ENCODE results near the gene EPN2. TPM values are rescaled to one million over a fixed set of nuclear protein-coding genes. Genes with fewer than 3 reads are reported as not detected.

Gene EPN2
- total RNA-seq, 1 experiment from 2014 or later = 113 TPM

- H3K27ac ChIP-seq = no peak overlapping the region
Observed at GRCh38 chr17:19268611-19269010, 31.4 kb downstream of the EPN2 start.

GRCh38 chr17:19269106-19269505, 31.9 kb downstream of the EPN2 start:
- Histone ChIP-seq H3K4me2 (no peak overlapping the region), H3F3A (ENCODE audit: insufficient read depth, low read depth) (no peaks in the 10 kb centered on the region), H3K9me2 (ENCODE audit: insufficient read depth) (no peaks in the 10 kb centered on the region), H3K79me2 (ENCODE audit: low read depth) (peaks cover 35% of the 10 kb centered on the region), H4K20me1 (ENCODE audit: insufficient read depth) (peaks cover 7% of the 10 kb centered on the region), H3K4me1 (replicated peaks; ENCODE audit: insufficient read depth) (no peaks in the 10 kb centered on the region), H3K36me3 (ENCODE audit: low read depth) (peaks cover 5% of the 10 kb centered on the region; the same call in 1 of the 2 replicates), H3K27ac (no peak overlapping the region), H3K27me3 (ENCODE audit: insufficient read depth, low read depth) (no peaks in the 10 kb centered on the region), H3K9me3 (ENCODE audit: insufficient read depth, low read depth) (no peaks in the 10 kb centered on the region), H2AFZ (no peak overlapping the region), H3K4me3 (no peak overlapping the region)
- intact Hi-C loops (cut with micrococcal nuclease; ENCODE audit: unreplicated experiment) = no loop called here
- no peak for TF ChIP-seq CTCF (conservative IDR thresholded peaks at IDR 0.05)
- no peak for TF ChIP-seq EZH2 (IDR thresholded peaks at IDR 0.05; ENCODE audit: low read depth)
- ChIA-PET CTCF (no interaction called here), POLR2A (ENCODE audit: unreplicated experiment) (interaction anchor here (0.6 kb wide), 1 partner anchor 87 kb away, joined by 3 read pairs; no protein-coding TSS in a partner anchor)
- no TSS peak for BruUV-seq (replicated peaks)
- no peak for DNase-seq

More at GRCh38 chr17:19268611-19269010, 31.4 kb downstream of the EPN2 start:
- no TSS peak for BruUV-seq (replicated peaks)
- Histone ChIP-seq H3K36me3 (ENCODE audit: low read depth) (peaks cover 2% of the 10 kb centered on the region; the same call in 1 of the 2 replicates), H3K9me2 (ENCODE audit: insufficient read depth) (no peaks in the 10 kb centered on the region), H3K4me1 (replicated peaks; ENCODE audit: insufficient read depth) (no peaks in the 10 kb centered on the region), H3K4me2 (no peak overlapping the region), H3K4me3 (no peak overlapping the region), H3K79me2 (ENCODE audit: low read depth) (peaks cover 37% of the 10 kb centered on the region), H3K9me3 (ENCODE audit: insufficient read depth, low read depth) (no peaks in the 10 kb centered on the region), H3F3A (ENCODE audit: insufficient read depth, low read depth) (peaks cover under 1% of the 10 kb centered on the region; the same call in 1 of the 2 replicates), H4K20me1 (ENCODE audit: insufficient read depth) (peaks cover 12% of the 10 kb centered on the region), H2AFZ (no peak overlapping the region), H3K27me3 (ENCODE audit: insufficient read depth, low read depth) (no peaks in the 10 kb centered on the region)
- TF ChIP-seq CTCF (conservative IDR thresholded peaks at IDR 0.05) = no peak
- TF ChIP-seq EZH2 (IDR thresholded peaks at IDR 0.05; ENCODE audit: low read depth) = no peak
- ChIA-PET POLR2A (ENCODE audit: unreplicated experiment) (interaction anchor here (0.6 kb wide), 1 partner anchor 88 kb away, joined by 3 read pairs; no protein-coding TSS in a partner anchor), CTCF (no interaction called here)
- DNase-seq = no peak
- intact Hi-C loops (cut with micrococcal nuclease; ENCODE audit: unreplicated experiment) = no loop called here

- Histone ChIP-seq H2AFZ (no peak overlapping the region), H3K79me2 (ENCODE audit: low read depth) (peaks cover 34% of the 10 kb centered on the region), H3K4me2 (no peak overlapping the region), H3K4me1 (replicated peaks; ENCODE audit: insufficient read depth) (no peaks in the 10 kb centered on the region), H3K36me3 (ENCODE audit: low read depth) (peaks cover 5% of the 10 kb centered on the region; the same call in 1 of the 2 replicates), H3K27me3 (ENCODE audit: insufficient read depth, low read depth) (no peaks in the 10 kb centered on the region), H3F3A (ENCODE audit: insufficient read depth, low read depth) (no peaks in the 10 kb centered on the region), H3K4me3 (no peak overlapping the region), H3K9me2 (ENCODE audit: insufficient read depth) (no peaks in the 10 kb centered on the region), H4K20me1 (ENCODE audit: insufficient read depth) (peaks cover 6% of the 10 kb centered on the region; the same call in 1 of the 2 replicates), H3K27ac (no peak overlapping the region), H3K9me3 (ENCODE audit: insufficient read depth, low read depth) (no peaks in the 10 kb centered on the region)
- no TSS peak for BruUV-seq (replicated peaks)
- no peak for TF ChIP-seq CTCF (conservative IDR thresholded peaks at IDR 0.05)
- no peak for TF ChIP-seq EZH2 (IDR thresholded peaks at IDR 0.05; ENCODE audit: low read depth)
- CTCF ChIA-PET = no interaction called here
- POLR2A ChIA-PET (ENCODE audit: unreplicated experiment) = no interaction called here
- DNase-seq = no peak
- intact Hi-C loops (cut with micrococcal nuclease; ENCODE audit: unreplicated experiment) = no loop called here
Observed at GRCh38 chr17:19269641-19270040, 32.5 kb downstream of the EPN2 start.

Data from PC-9 (cell line).